Peyer's patch (tissue), 4 donors: Measurements from ENCODE around the gene EXOC8.

ENCODE experiments used
- CTCF ChIP-seq, 6 experiments: fragments of 450-650 bp in 4 of 6; fragments of 200-600 bp in 2 of 6; sonication (generic) in 1 of 6; IDR thresholded peaks; one replicate each; pipeline ENCODE4 v1.5.1; 2017 to 2019; ENCODE audit warnings: antibody characterized with exemption in 6 of 6, mild to moderate bottlenecking in 3 of 6, moderate library complexity in 1 of 6
- POLR2A ChIP-seq, 2 donors: fragments of 450-650 bp; IDR thresholded peaks; one replicate each; pipeline ENCODE4 v1.5.1; 2017; ENCODE audit warnings: antibody characterized with exemption in 2 of 2, mild to moderate bottlenecking in 2 of 2, moderate library complexity in 2 of 2

- no peak for TF ChIP-seq CTCF (IDR thresholded peaks at IDR 0.05)
- TF ChIP-seq POLR2A (IDR thresholded peaks at IDR 0.05): no peak
Observed at GRCh38 chr1:231301990-231302389, 35.7 kb downstream of the EXOC8 start.
